SK-N-SH (cell line): ENCODE results near the gene PAK1.

ENCODE experiments used
- CHD2 ChIP-seq: fragments of 150-350 bp; IDR thresholded peaks from 2 replicates; pipeline ENCODE4 v1.6.1; 2018; ENCODE audit warnings: low read length; ENCODE audit not compliant: partially characterized antibody
- CTCF ChIP-seq: fragments of 200-600 bp; sonication (generic); IDR thresholded peaks from 2 replicates; pipeline ENCODE4 v1.6.1; 2017; ENCODE audit warnings: antibody characterized with exemption, mild to moderate bottlenecking, moderate library complexity
- EP300 ChIP-seq, 2 experiments: IDR thresholded peaks; 2 replicates each; pipeline versions ENCODE4 v1.4.0 to v1.6.1; 2012; ENCODE audit warnings: borderline replicate concordance in 1 of 2, low read depth in 1 of 2, low read length in 1 of 2
- NFIC ChIP-seq: IDR thresholded peaks from 2 replicates; pipeline ENCODE4 v1.4.0; 2012; ENCODE audit warnings: borderline replicate concordance
- POLR2AphosphoS5 ChIP-seq: IDR thresholded peaks from 2 replicates; pipeline ENCODE4 v1.6.1; 2012; ENCODE audit warnings: low read depth, low read length
- RCOR1 ChIP-seq: fragments of 150-350 bp; IDR thresholded peaks from 2 replicates; pipeline ENCODE4 v1.6.1; 2017; ENCODE audit warnings: antibody characterized with exemption, low read length
- TF ChIP-seq, protein P1 (sequence below): IDR thresholded peaks from 2 replicates; pipeline ENCODE4 v1.4.0; 2012; ENCODE audit warnings: low read depth

DNA sequence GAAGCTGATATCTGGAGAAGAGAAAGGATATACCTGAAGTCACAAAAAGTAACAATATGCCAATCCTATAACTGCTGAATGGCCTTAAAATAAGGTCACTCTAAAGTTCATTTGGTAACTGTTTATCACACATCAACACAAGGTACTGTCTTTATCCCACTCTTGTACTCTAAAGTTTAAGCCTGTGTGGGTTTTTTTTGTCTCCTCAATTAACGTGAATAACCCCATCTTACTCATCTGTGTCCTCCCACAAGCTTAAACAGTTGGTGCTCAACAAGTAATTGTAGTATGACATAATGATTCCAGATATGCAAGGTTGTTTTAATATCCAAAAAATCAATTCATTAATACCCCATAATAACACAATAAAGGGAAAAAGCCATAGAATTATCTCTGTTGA, 42.1 kb downstream of the PAK1 start:
- TF ChIP-seq POLR2AphosphoS5 (no peak), CTCF (no peak), CHD2 (no peak), EP300 (IDR thresholded peaks at IDR 0.05; ENCODE audit: borderline replicate concordance in 1 of 2, low read depth in 1 of 2, low read length in 1 of 2) (no peak), NFIC (no peak), RCOR1 (no peak)
- TF ChIP-seq, protein P1, sequence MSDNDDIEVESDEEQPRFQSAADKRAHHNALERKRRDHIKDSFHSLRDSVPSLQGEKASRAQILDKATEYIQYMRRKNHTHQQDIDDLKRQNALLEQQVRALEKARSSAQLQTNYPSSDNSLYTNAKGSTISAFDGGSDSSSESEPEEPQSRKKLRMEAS = no peak
